HepG2 (cell line): ENCODE data around the gene SHQ1. TPM values are rescaled to one million over a fixed set of nuclear protein-coding genes. Genes with fewer than 3 reads are reported as not detected.

ENCODE experiments used
- CEBPG ChIP-seq: IDR thresholded peaks from 2 replicates; pipeline ENCODE4 v1.6.1; 2016
- ETS1 ChIP-seq: sonication (generic); formaldehyde crosslinking; IDR thresholded peaks from 2 replicates; pipeline ENCODE4 v1.4.0; 2020; ENCODE audit warnings: missing genetic modification reagents
- HMGXB4 ChIP-seq, 2 experiments: sonication (generic) in 1 of 2; formaldehyde crosslinking in 1 of 2; IDR thresholded peaks; 2 replicates each; pipeline versions ENCODE4 v1.4.0 to v1.6.1; 2018 to 2020; ENCODE audit warnings: missing genetic modification reagents in 2 of 2, borderline replicate concordance in 1 of 2, low read depth in 1 of 2, mild to moderate bottlenecking in 1 of 2, missing biosample characterization in 1 of 2
- HNRNPUL1 ChIP-seq: fragments of 200-400 bp; formaldehyde crosslinking; IDR thresholded peaks from 2 replicates; pipeline ENCODE4 v1.6.1; 2017; ENCODE audit warnings: low read depth, mild to moderate bottlenecking, low read length, moderate library complexity
- KAT7 ChIP-seq: IDR thresholded peaks from 2 replicates; pipeline ENCODE4 v1.6.1; 2018; ENCODE audit warnings: borderline replicate concordance, missing compliant biosample characterization
- MYC ChIP-seq: sonication (generic); formaldehyde crosslinking; IDR thresholded peaks from 2 replicates; pipeline ENCODE4 v1.9.0; 2021; ENCODE audit warnings: missing genetic modification reagents, borderline replicate concordance
- PLRG1 ChIP-seq: fragments of 450-650 bp; conservative IDR thresholded peaks from 2 replicates; pipeline ENCODE4 v1.6.1; 2016
- REPIN1 ChIP-seq: sonication (generic); formaldehyde crosslinking; IDR thresholded peaks from 2 replicates; pipeline ENCODE4 v1.8.0; 2022; ENCODE audit warnings: missing genetic modification reagents, low read depth, mild to moderate bottlenecking, borderline replicate concordance
- THAP8 ChIP-seq: sonication (generic); formaldehyde crosslinking; IDR thresholded peaks from 2 replicates; pipeline ENCODE4 v1.5.1; 2020; ENCODE audit warnings: missing genetic modification reagents, mild to moderate bottlenecking, borderline replicate concordance
- ZNF24 ChIP-seq: fragments of 450-650 bp; IDR thresholded peaks from 2 replicates; pipeline ENCODE4 v1.6.1; 2017; ENCODE audit warnings: antibody characterized with exemption, mild to moderate bottlenecking
- ZNF263 ChIP-seq: sonication (generic); formaldehyde crosslinking; IDR thresholded peaks from 2 replicates; pipeline ENCODE4 v1.4.0; 2020; ENCODE audit warnings: missing genetic modification reagents
- ZNF446 ChIP-seq: sonication (generic); formaldehyde crosslinking; IDR thresholded peaks from 2 replicates; pipeline ENCODE4 v1.5.0; 2020; ENCODE audit warnings: mild to moderate bottlenecking, missing genetic modification reagents
- ZNF543 ChIP-seq: sonication (generic); formaldehyde crosslinking; IDR thresholded peaks from 2 replicates; pipeline ENCODE4 v1.4.0; 2020; ENCODE audit warnings: mild to moderate bottlenecking, missing genetic modification reagents
- ZNF646 ChIP-seq: sonication (generic); formaldehyde crosslinking; IDR thresholded peaks from 2 replicates; pipeline ENCODE4 v1.9.0; 2021; ENCODE audit warnings: mild to moderate bottlenecking, missing genetic modification reagents
- ZNF704 ChIP-seq: sonication (generic); formaldehyde crosslinking; IDR thresholded peaks from 2 replicates; pipeline ENCODE4 v1.8.1; 2023; ENCODE audit warnings: mild to moderate bottlenecking, inconsistent platforms, moderate library complexity, missing genetic modification reagents, borderline replicate concordance
- ZNF746 ChIP-seq: sonication (generic); formaldehyde crosslinking; IDR thresholded peaks from 2 replicates; pipeline ENCODE4 v1.8.0; 2022; ENCODE audit warnings: mild to moderate bottlenecking, missing genetic modification reagents
- ZNF75D ChIP-seq: sonication (generic); formaldehyde crosslinking; IDR thresholded peaks from 2 replicates; pipeline ENCODE4 v1.8.1; 2023; ENCODE audit warnings: missing genetic modification reagents, mild to moderate bottlenecking, borderline replicate concordance
- ZNF768 ChIP-seq: sonication (generic); formaldehyde crosslinking; IDR thresholded peaks from 2 replicates; pipeline ENCODE4 v1.4.0; 2020; ENCODE audit warnings: missing genetic modification reagents
- polyA plus RNA-seq, 8 experiments: library from polyadenylated mRNA; depleted of rRNA in 3 of 8; stranded (reverse) in 7 of 8; unstranded in 1 of 8; fragments of >200 nt; fragmentation: Illumina TruSeq in 4 of 8; extraction: Trizol in 4 of 8; gene quantifications; 2 replicates each; pipeline versions ENCODE4 v1.2.1 to v1.2.3, GENCODE V29; 2011 to 2016; ENCODE audit warnings: low read depth in 4 of 8, missing spikeins in 1 of 8, mixed read lengths in 1 of 8; ENCODE audit not compliant: insufficient read depth in 1 of 8
- total RNA-seq, 5 experiments: library from RNA; depleted of rRNA; stranded (reverse); fragments of >200 nt; fragmentation: Illumina TruSeq; extraction: Trizol; gene quantifications; 2 replicates each; pipeline ENCODE4 v1.2.3, GENCODE V29; 2016; ENCODE audit warnings: low read depth in 1 of 5

SHQ1 gene
- total and polyA plus RNA-seq, 2 of the 13 experiments (the other 11 are each of a cell fraction or from before 2014, with no cell fraction given), result 5.5 to 20.3 TPM

GRCh38 chr3:72887705-72888545 lies 39.7 kb upstream of the SHQ1 start, which contains the start of gene GXYLT2 (continued):
- TF ChIP-seq HMGXB4 (CRISPR knock-in tag; IDR thresholded peaks at IDR 0.05; ENCODE audit: borderline replicate concordance in 1 of 2, low read depth in 1 of 2) (no peak), ZNF75D (CRISPR knock-in tag) (no peak), PLRG1 (no peak), ZNF24 (peak; percentile 93), REPIN1 (CRISPR knock-in tag) (no peak), ZNF446 (CRISPR knock-in tag) (no peak), ETS1 (CRISPR knock-in tag) (no peak), ZNF704 (CRISPR knock-in tag) (no peak), KAT7 (CRISPR knock-in tag) (no peak), ZNF746 (CRISPR knock-in tag) (no peak), ZNF543 (CRISPR knock-in tag) (no peak), ZNF646 (CRISPR knock-in tag) (no peak), ZNF263 (CRISPR knock-in tag) (no peak), CEBPG (CRISPR knock-in tag) (no peak), MYC (peak; percentile 11; the same call in 1 of the 2 replicates), HNRNPUL1 (no peak), ZNF768 (0 out of 2 replicates have a peak, but pooled peaks have one; percentile 15), THAP8 (CRISPR knock-in tag) (no peak)
